Measurements from ENCODE around the gene PLA2G2E.
"Not testable (repeated sequence)": the region's sequence is repeated elsewhere in the genome, so short reads cannot be mapped to it uniquely, and the experiment has no call there.

PLA2G2E gene

GRCh38 chr1:19889656-19890055 is 33.8 kb downstream of the PLA2G2E start:
- Histone ChIP-seq H3K4me3 (no peak overlapping the region), H3K27ac (no peak overlapping the region)

GRCh38 chr1:19888112-19888511 is 35.3 kb downstream of the PLA2G2E start:
- H3K4me3 ChIP-seq = no peak overlapping the region
- no peak overlapping the region for H3K27ac ChIP-seq

- H3K27ac ChIP-seq = no peak overlapping the region
- H3K4me3 ChIP-seq = no peak overlapping the region
Measured at GRCh38 chr1:19885821-19886220, 37.6 kb downstream of the PLA2G2E start.

GRCh38 chr1:19884312-19884711 is 39.1 kb downstream of the PLA2G2E start:
- no peak overlapping the region for H3K4me3 ChIP-seq
- no peak overlapping the region for H3K27ac ChIP-seq

GRCh38 chr1:19882111-19883071 is 41.0 kb downstream of the PLA2G2E start, which contains the start of gene OTUD3:
TSS of gene OTUD3 (plus strand) at chr1:19882395. CDS start at chr1:19882514, 119 bp downstream.
- H3K4me3 ChIP-seq = peak within 1 kb of the TSS; percentile 56 to 100 (median 92)
- peak within 1 kb of the TSS; percentile 66 to 96 (median 93) for H3K27ac ChIP-seq

GRCh38 chr1:19880841-19881240 is 42.6 kb downstream of the PLA2G2E start:
- H3K4me3 ChIP-seq, H3K27ac ChIP-seq: not testable (repeated sequence)

- H3K27ac ChIP-seq = no peak overlapping the region
- no peak overlapping the region for H3K4me3 ChIP-seq
Measured at GRCh38 chr1:19879661-19880060, 43.8 kb downstream of the PLA2G2E start.

GRCh38 chr1:19879227-19879626 is 44.2 kb downstream of the PLA2G2E start:
- Histone ChIP-seq H3K27ac (no peak overlapping the region), H3K4me3 (no peak overlapping the region)

- Histone ChIP-seq H3K4me3 (no peak overlapping the region), H3K27ac (peak overlapping the region in 13 of 21 experiments; percentile 20 to 77 (median 56))
Measured at GRCh38 chr1:19878637-19878985, 44.8 kb downstream of the PLA2G2E start.

GRCh38 chr1:19877821-19878636 is 45.4 kb downstream of the PLA2G2E start:
- Histone ChIP-seq H3K27ac (peak overlapping the region in 14 of 21 experiments; percentile 11 to 77 (median 55)), H3K4me3 (no peak overlapping the region)

GRCh38 chr1:19877181-19877750 is 46.2 kb downstream of the PLA2G2E start:
- H3K4me3 ChIP-seq = no peak overlapping the region
- peak overlapping the region in 1 of 21 experiments; percentile 19 for H3K27ac ChIP-seq

GRCh38 chr1:19872190-19872589 is 51.2 kb downstream of the PLA2G2E start:
- H3K4me3 ChIP-seq = no peak overlapping the region

More at GRCh38 chr1:19872190-19872589, 51.2 kb downstream of the PLA2G2E start:
- no peak overlapping the region for H3K27ac ChIP-seq

Data from skin epidermis (tissue), 12 donors.